ENCODE data around the gene FOSB. TPM values are rescaled to one million over a fixed set of nuclear protein-coding genes. Genes with fewer than 3 reads are reported as not detected.

The FOSB gene
- total and polyA plus RNA-seq, 9 of the 15 experiments (the other 6 are each of a cell fraction or from before 2014, with no cell fraction given), result 0.11 to 2.7 (median 0.73) TPM

DNA sequence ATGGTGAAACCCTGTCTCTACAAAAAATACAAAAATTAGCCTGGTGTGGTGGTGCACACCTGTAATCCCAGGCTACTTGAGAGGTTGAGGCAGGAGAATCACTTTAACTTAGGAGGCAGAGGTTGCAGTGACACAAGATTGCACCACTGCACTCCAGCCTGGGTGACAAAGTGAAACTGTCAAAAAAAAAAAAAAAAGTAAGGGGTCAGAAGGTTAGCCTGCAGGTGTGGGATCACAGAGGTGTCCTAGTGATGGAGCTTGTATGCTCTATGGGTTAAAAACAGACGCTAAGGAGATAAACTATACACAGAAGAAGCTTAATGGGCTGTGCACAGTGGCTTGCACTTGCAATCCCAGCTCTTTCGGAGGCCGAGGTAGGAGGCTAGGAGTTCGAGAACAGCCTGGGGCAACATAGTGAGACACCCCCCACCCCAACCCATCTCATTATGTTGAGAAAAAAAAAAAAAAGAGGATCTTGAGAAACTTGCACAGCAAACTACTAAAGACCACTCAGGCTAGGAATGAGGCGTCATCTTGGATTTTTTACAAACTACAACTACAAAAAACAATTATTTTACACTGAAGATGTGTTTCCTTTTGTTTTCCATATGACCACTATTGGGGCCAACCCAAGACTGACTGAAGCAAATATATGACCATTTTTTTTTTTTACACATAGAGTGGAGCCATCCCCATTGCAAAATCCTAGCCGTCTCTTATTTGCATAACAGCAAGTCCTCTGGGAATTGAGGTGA, 7.9 kb downstream of the FOSB start:
- H3K4me1 ChIP-seq (replicated peaks in 1 of 2; ENCODE audit: control insufficient read depth in 2 of 2, insufficient read depth in 2 of 2, low read length in 2 of 2), result peaks cover 10 to 17% of the 10 kb centered on the region in 2 experiments; a peak in 4 of 5 replicates
- no peak for FAIRE-seq
- H3K4me2 ChIP-seq (ENCODE audit: insufficient read depth, low read length), result no peak overlapping the region
- no peak overlapping the region for H3K9ac ChIP-seq (ENCODE audit: insufficient read depth in 1 of 2, low read depth in 2 of 2, low read length in 2 of 2)
- in situ Hi-C loops (cut with MboI) (loop anchor here (5.0 kb wide), 1 partner anchor 33 kb away; no protein-coding TSS in a partner anchor), intact Hi-C loops (cut with micrococcal nuclease) (no loop called here)
- no peak overlapping the region for H3K27ac ChIP-seq (ENCODE audit: extremely low read depth, low read depth, low read length)
- no peaks in the 10 kb centered on the region for H3K27me3 ChIP-seq (ENCODE audit: control insufficient read depth in 2 of 2, insufficient read depth in 2 of 2, low read length in 2 of 2)
- no peaks in the 10 kb centered on the region for H4K20me1 ChIP-seq (replicated peaks; ENCODE audit: control insufficient read depth, insufficient read depth, low read length)
- WGBS (ENCODE audit: insufficient coverage, low coverage, missing lambda C conversion rate), result 60% methylated on average over 6 of the region's 6 CpGs
- H2AFZ ChIP-seq (ENCODE audit: low read depth, low read length), result no peak overlapping the region
- H3K9me3 ChIP-seq (replicated peaks; ENCODE audit: control insufficient read depth, insufficient read depth, low read depth, low read length), result no peaks in the 10 kb centered on the region
- no peak for DNase-seq (ENCODE audit: extremely low read depth in 1 of 4, low spot score in 3 of 4)
- H3K9me1 ChIP-seq (ENCODE audit: control insufficient read depth, insufficient read depth, low read length), result no peaks in the 10 kb centered on the region
- TF ChIP-seq KAT8 (IDR thresholded peaks at IDR 0.05; ENCODE audit: low read depth) (no peak), ZNF384 (IDR thresholded peaks at IDR 0.05; ENCODE audit: low read depth, low read length) (peak; percentile 39; the same call in 1 of the 2 replicates), SIN3A (IDR thresholded peaks at IDR 0.05; ENCODE audit: borderline replicate concordance in 2 of 2, control insufficient read depth in 1 of 2, low read depth in 2 of 2, low read length in 2 of 2) (0 out of 4 replicates have a peak, but pooled peaks of 1 of the 2 experiments have one; percentile 14), CBX3 (IDR thresholded peaks at IDR 0.05; ENCODE audit: borderline replicate concordance in 1 of 2, low read length in 2 of 2) (no peak), ZBTB17 (CRISPR knock-in tag; IDR thresholded peaks at IDR 0.05) (no peak), CEBPG (CRISPR knock-in tag; IDR thresholded peaks at IDR 0.05) (peak; percentile 18; the same call in 1 of the 2 replicates), CEBPG (tag; conservative IDR thresholded peaks at IDR 0.05 in 1 of 2, IDR thresholded peaks at IDR 0.05 in 1 of 2) (no peak)
- TF ChIP-seq, protein P1, sequence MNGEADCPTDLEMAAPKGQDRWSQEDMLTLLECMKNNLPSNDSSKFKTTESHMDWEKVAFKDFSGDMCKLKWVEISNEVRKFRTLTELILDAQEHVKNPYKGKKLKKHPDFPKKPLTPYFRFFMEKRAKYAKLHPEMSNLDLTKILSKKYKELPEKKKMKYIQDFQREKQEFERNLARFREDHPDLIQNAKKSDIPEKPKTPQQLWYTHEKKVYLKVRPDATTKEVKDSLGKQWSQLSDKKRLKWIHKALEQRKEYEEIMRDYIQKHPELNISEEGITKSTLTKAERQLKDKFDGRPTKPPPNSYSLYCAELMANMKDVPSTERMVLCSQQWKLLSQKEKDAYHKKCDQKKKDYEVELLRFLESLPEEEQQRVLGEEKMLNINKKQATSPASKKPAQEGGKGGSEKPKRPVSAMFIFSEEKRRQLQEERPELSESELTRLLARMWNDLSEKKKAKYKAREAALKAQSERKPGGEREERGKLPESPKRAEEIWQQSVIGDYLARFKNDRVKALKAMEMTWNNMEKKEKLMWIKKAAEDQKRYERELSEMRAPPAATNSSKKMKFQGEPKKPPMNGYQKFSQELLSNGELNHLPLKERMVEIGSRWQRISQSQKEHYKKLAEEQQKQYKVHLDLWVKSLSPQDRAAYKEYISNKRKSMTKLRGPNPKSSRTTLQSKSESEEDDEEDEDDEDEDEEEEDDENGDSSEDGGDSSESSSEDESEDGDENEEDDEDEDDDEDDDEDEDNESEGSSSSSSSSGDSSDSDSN (IDR thresholded peaks at IDR 0.05; ENCODE audit: borderline replicate concordance in 1 of 2, low read depth in 2 of 2, low read length in 2 of 2), result no peak
- no peak for ATAC-seq
- ChIA-PET POLR2A (interaction anchor here (0.6 kb wide), 1 partner anchor 69 kb away, joined by 3 read pairs; no protein-coding TSS in a partner anchor), CTCF (ENCODE audit: low intra/inter-chr PET ratio) (interaction anchor here (4.8 to 6.9 kb wide), 2 partner anchors 35 to 48 kb away, joined by 85 to 179 read pairs; no protein-coding TSS in a partner anchor)
- H3K79me2 ChIP-seq (ENCODE audit: control insufficient read depth, insufficient read depth, low read length), result no peaks in the 10 kb centered on the region
- no peaks in the 10 kb centered on the region for H3K36me3 ChIP-seq (ENCODE audit: control insufficient read depth, insufficient read depth, low read length)
- no TSS peak for BruUV-seq (replicated peaks)
- H3K4me3 ChIP-seq, result no peak overlapping the region
